WTC11 (cell line): Measurements from ENCODE around the gene OGFOD3. TPM values are rescaled to one million over a fixed set of nuclear protein-coding genes. Genes with fewer than 3 reads are reported as not detected.

Experiments
- ATAC-seq: fragments of 200-7000 bp; cut with Tn5 transposase; 2 replicates; pipeline ENCODE4 v1.10.0; 2021; ENCODE audit warnings: mild to moderate bottlenecking, moderate library complexity
- CTCF ChIA-PET: fragments of 300-600 bp; sonication (Branson Sonifier 250); formaldehyde crosslinking; loops from one replicate; lab custom pipeline; 2021; ENCODE audit warnings: antibody characterized with exemption; lab: Charles Lee
- POLR2A ChIA-PET: fragments of 350-600 bp; sonication (Branson Sonifier 250); formaldehyde crosslinking; loops from one replicate; lab custom pipeline; 2021; ENCODE audit warnings: antibody characterized with exemption; lab: Charles Lee
- DNase-seq: peaks from one replicate; pipeline ENCODE4 v3.0.0; 2021; ENCODE audit warnings: low spot score
- H3K27ac Mint-ChIP-seq: 2 replicates; pipeline ENCODE4 v1.8.0; 2021; ENCODE audit warnings: mixed read lengths
- H3K27me3 Mint-ChIP-seq: 2 replicates; pipeline ENCODE4 v1.8.0; 2021; ENCODE audit warnings: low read depth, mild to moderate bottlenecking, moderate library complexity, mixed read lengths
- H3K36me3 Mint-ChIP-seq: 2 replicates; pipeline ENCODE4 v1.8.0; 2021; ENCODE audit warnings: mixed read lengths
- H3K4me1 Mint-ChIP-seq: 2 replicates; pipeline ENCODE4 v1.8.0; 2022; ENCODE audit warnings: mixed read lengths
- H3K4me3 Mint-ChIP-seq: 2 replicates; pipeline ENCODE4 v1.8.0; 2021; ENCODE audit warnings: mild to moderate bottlenecking, moderate library complexity, mixed read lengths
- H3K9me3 Mint-ChIP-seq: 2 replicates; pipeline ENCODE4 v1.8.0; 2021; ENCODE audit warnings: mixed read lengths
- ETV6 ChIP-seq: sonication (generic); formaldehyde crosslinking; IDR thresholded peaks from 2 replicates; pipeline ENCODE4 v1.8.1; 2022; ENCODE audit warnings: mild to moderate bottlenecking, missing genetic modification reagents
- OVOL2 ChIP-seq: fragments of 250-450 bp; sonication (Bioruptor Pico); IDR thresholded peaks from 2 replicates; pipeline ENCODE4 v1.9.0; 2021; ENCODE audit warnings: mild to moderate bottlenecking, borderline replicate concordance
- SOX15 ChIP-seq: fragments of 250-450 bp; sonication (Bioruptor Pico); IDR thresholded peaks from 2 replicates; pipeline ENCODE4 v1.9.0; 2021; ENCODE audit warnings: mild to moderate bottlenecking
- SP1 ChIP-seq: sonication (generic); formaldehyde crosslinking; conservative IDR thresholded peaks from 2 replicates; pipeline ENCODE4 v1.8.1; 2022; ENCODE audit warnings: missing genetic modification reagents
- ZNF423 ChIP-seq: fragments of 250-450 bp; sonication (Bioruptor Pico); IDR thresholded peaks from 2 replicates; pipeline ENCODE4 v2.1.2; 2022; ENCODE audit warnings: mild to moderate bottlenecking, moderate library complexity
- ZNF671 ChIP-seq: fragments of 250-450 bp; sonication (Bioruptor Pico); IDR thresholded peaks from 2 replicates; pipeline ENCODE4 v1.8.0; 2021; ENCODE audit warnings: mild to moderate bottlenecking
- total RNA-seq: library from RNA; stranded (reverse); gene quantifications from 3 replicates; pipeline ENCODE4 v1.2.3, GENCODE V29; 2021
- TF ChIP-seq, protein P1 (sequence below): sonication (generic); formaldehyde crosslinking; IDR thresholded peaks from 2 replicates; pipeline ENCODE4 v1.8.1; 2023; ENCODE audit warnings: mild to moderate bottlenecking, moderate library complexity, missing genetic modification reagents
- TF ChIP-seq, protein P2 (sequence below): sonication (generic); formaldehyde crosslinking; IDR thresholded peaks from 2 replicates; pipeline ENCODE4 v1.8.0; 2023; ENCODE audit warnings: missing genetic modification reagents, mild to moderate bottlenecking, borderline replicate concordance
- TF ChIP-seq, protein P3 (sequence below): sonication (generic); formaldehyde crosslinking; conservative IDR thresholded peaks from 2 replicates; pipeline ENCODE4 v1.8.1; 2023; ENCODE audit warnings: mild to moderate bottlenecking, low read depth, missing genetic modification reagents, moderate library complexity
- TF ChIP-seq, protein P4 (sequence below): fragments of 250-450 bp; sonication (Bioruptor Pico); IDR thresholded peaks from 2 replicates; pipeline ENCODE4 v1.8.0; 2021; ENCODE audit warnings: mild to moderate bottlenecking
- TF ChIP-seq, protein P5 (sequence below): fragments of 250-450 bp; sonication (Bioruptor Pico); IDR thresholded peaks from 2 replicates; pipeline ENCODE4 v1.9.0; 2021; ENCODE audit warnings: mild to moderate bottlenecking, borderline replicate concordance
- TF ChIP-seq, protein P6 (sequence below): sonication (generic); formaldehyde crosslinking; IDR thresholded peaks from 2 replicates; pipeline ENCODE4 v1.8.0; 2023; ENCODE audit warnings: mild to moderate bottlenecking, missing genetic modification reagents
- TF ChIP-seq, protein P7 (sequence below): sonication (generic); formaldehyde crosslinking; IDR thresholded peaks from 2 replicates; pipeline ENCODE4 v1.8.1; 2022; ENCODE audit warnings: mild to moderate bottlenecking, missing genetic modification reagents, moderate library complexity, borderline replicate concordance

OGFOD3 gene
- total RNA-seq, 1 experiment from 2014 or later: 20.4 TPM

DNA sequence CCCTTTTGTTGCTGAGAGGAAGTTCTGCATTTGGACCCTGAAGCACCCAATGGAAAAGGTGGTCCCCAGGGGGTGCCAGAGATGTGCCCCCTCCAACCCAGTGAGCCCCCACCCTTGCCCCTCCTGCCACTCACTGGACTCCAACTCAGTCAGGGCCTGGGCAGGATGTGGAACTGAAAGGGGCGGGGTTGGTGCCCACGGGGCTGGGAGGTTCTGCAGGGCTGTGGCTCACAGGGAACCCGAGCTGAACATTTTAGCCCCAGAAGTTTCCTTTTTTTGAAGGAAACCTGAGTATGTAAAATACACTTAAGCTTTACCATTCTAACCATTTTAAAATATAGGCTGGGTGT lies 15.8 kb upstream of the OGFOD3 start (continued):
- TF ChIP-seq, protein P1, sequence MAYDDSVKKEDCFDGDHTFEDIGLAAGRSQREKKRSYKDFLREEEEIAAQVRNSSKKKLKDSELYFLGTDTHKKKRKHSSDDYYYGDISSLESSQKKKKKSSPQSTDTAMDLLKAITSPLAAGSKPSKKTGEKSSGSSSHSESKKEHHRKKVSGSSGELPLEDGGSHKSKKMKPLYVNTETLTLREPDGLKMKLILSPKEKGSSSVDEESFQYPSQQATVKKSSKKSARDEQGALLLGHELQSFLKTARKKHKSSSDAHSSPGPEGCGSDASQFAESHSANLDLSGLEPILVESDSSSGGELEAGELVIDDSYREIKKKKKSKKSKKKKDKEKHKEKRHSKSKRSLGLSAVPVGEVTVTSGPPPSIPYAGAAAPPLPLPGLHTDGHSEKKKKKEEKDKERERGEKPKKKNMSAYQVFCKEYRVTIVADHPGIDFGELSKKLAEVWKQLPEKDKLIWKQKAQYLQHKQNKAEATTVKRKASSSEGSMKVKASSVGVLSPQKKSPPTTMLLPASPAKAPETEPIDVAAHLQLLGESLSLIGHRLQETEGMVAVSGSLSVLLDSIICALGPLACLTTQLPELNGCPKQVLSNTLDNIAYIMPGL (CRISPR knock-in tag): no peak
- no peak for TF ChIP-seq ETV6

DNA sequence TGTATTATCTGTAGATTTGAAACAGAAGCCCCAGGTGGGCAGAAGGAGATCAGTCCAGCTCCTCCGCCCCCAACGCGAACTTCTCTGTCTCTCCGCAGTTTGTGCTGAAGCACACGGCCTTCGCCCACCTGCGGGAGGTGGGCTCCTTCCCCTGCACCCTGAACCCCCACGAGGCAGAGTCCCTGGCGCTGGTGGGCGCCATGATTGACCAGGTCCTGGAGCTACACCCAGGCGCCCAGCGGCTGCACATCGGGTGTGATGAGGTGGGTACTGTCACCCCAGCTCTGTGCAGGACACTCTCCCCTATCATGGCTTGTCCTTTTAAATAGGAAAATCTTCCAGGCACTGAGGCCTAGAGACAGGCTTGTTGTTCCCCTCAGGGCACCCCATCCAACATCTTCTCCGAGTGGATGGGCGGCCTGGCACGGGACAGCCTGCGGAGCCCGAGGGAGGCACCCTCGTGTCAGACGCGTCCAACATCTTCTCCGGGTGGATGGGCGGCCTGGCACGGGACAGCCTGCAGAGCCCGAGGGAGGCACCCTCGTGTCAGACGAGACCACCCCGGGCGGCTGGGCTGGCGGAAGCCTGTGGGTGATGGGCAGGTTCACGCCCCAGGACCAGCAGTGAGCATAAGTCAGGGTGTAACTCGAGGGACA lies 15.3 kb upstream of the OGFOD3 start:
- TF ChIP-seq SP1 (no peak), OVOL2 (CRISPR knock-in tag) (no peak)
- TF ChIP-seq, protein P2, sequence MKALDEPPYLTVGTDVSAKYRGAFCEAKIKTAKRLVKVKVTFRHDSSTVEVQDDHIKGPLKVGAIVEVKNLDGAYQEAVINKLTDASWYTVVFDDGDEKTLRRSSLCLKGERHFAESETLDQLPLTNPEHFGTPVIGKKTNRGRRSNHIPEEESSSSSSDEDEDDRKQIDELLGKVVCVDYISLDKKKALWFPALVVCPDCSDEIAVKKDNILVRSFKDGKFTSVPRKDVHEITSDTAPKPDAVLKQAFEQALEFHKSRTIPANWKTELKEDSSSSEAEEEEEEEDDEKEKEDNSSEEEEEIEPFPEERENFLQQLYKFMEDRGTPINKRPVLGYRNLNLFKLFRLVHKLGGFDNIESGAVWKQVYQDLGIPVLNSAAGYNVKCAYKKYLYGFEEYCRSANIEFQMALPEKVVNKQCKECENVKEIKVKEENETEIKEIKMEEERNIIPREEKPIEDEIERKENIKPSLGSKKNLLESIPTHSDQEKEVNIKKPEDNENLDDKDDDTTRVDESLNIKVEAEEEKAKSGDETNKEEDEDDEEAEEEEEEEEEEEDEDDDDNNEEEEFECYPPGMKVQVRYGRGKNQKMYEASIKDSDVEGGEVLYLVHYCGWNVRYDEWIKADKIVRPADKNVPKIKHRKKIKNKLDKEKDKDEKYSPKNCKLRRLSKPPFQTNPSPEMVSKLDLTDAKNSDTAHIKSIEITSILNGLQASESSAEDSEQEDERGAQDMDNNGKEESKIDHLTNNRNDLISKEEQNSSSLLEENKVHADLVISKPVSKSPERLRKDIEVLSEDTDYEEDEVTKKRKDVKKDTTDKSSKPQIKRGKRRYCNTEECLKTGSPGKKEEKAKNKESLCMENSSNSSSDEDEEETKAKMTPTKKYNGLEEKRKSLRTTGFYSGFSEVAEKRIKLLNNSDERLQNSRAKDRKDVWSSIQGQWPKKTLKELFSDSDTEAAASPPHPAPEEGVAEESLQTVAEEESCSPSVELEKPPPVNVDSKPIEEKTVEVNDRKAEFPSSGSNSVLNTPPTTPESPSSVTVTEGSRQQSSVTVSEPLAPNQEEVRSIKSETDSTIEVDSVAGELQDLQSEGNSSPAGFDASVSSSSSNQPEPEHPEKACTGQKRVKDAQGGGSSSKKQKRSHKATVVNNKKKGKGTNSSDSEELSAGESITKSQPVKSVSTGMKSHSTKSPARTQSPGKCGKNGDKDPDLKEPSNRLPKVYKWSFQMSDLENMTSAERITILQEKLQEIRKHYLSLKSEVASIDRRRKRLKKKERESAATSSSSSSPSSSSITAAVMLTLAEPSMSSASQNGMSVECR (CRISPR knock-in tag): no peak
- CTCF ChIA-PET: interaction anchor here (0.6 to 1.9 kb wide), 2 partner anchors 9 to 19 kb away, joined by 3 to 7 read pairs; no protein-coding TSS in a partner anchor
- H3K4me1 Mint-ChIP-seq: no peaks in the 10 kb centered on the region
- DNase-seq (no peak), ATAC-seq (no peak)
- POLR2A ChIA-PET: no interaction called here
- no peaks in the 10 kb centered on the region for H3K9me3 Mint-ChIP-seq
- no peak overlapping the region for H3K27ac Mint-ChIP-seq
- no peak overlapping the region for H3K4me3 Mint-ChIP-seq
- H3K36me3 Mint-ChIP-seq: no peaks in the 10 kb centered on the region
- no peaks in the 10 kb centered on the region for H3K27me3 Mint-ChIP-seq

DNA sequence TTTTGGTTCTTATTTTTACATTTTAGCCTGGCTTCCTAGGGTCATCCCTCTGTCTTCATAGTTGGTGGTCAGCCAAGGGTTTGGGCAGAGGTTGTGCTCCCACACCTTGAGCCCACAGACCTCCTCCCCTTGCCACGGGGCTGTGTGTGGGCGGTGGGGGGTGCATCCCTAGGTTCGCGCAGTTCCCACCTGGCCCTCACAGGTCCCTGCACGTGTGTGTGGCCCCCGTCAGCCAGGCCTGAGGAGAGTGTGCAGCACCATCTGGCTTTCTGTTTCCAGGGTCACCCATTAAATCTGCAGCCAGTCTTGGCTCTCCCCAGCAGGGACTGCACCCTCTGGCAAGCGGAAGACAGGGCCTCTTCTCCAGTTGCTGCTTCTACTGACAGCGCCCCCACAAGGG lies 13.6 kb upstream of the OGFOD3 start:
- Mint-ChIP-seq H3K27me3 (no peaks in the 10 kb centered on the region), H3K4me3 (no peak overlapping the region), H3K9me3 (no peaks in the 10 kb centered on the region), H3K27ac (no peak overlapping the region), H3K4me1 (no peaks in the 10 kb centered on the region), H3K36me3 (no peaks in the 10 kb centered on the region)
- ATAC-seq: no peak
- ChIA-PET CTCF (interaction anchor here (0.6 kb wide), 1 partner anchor 187 kb away, joined by 3 read pairs; no protein-coding TSS in a partner anchor), POLR2A (no interaction called here)
- no peak for DNase-seq
- TF ChIP-seq, protein P3, sequence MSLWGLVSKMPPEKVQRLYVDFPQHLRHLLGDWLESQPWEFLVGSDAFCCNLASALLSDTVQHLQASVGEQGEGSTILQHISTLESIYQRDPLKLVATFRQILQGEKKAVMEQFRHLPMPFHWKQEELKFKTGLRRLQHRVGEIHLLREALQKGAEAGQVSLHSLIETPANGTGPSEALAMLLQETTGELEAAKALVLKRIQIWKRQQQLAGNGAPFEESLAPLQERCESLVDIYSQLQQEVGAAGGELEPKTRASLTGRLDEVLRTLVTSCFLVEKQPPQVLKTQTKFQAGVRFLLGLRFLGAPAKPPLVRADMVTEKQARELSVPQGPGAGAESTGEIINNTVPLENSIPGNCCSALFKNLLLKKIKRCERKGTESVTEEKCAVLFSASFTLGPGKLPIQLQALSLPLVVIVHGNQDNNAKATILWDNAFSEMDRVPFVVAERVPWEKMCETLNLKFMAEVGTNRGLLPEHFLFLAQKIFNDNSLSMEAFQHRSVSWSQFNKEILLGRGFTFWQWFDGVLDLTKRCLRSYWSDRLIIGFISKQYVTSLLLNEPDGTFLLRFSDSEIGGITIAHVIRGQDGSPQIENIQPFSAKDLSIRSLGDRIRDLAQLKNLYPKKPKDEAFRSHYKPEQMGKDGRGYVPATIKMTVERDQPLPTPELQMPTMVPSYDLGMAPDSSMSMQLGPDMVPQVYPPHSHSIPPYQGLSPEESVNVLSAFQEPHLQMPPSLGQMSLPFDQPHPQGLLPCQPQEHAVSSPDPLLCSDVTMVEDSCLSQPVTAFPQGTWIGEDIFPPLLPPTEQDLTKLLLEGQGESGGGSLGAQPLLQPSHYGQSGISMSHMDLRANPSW: no peak
- TF ChIP-seq, protein P4, sequence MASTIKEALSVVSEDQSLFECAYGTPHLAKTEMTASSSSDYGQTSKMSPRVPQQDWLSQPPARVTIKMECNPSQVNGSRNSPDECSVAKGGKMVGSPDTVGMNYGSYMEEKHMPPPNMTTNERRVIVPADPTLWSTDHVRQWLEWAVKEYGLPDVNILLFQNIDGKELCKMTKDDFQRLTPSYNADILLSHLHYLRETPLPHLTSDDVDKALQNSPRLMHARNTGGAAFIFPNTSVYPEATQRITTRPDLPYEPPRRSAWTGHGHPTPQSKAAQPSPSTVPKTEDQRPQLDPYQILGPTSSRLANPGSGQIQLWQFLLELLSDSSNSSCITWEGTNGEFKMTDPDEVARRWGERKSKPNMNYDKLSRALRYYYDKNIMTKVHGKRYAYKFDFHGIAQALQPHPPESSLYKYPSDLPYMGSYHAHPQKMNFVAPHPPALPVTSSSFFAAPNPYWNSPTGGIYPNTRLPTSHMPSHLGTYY (CRISPR knock-in tag): no peak
- TF ChIP-seq SOX15 (no peak), ZNF671 (CRISPR knock-in tag) (no peak), ZNF423 (CRISPR knock-in tag) (no peak)
- TF ChIP-seq, protein P5, sequence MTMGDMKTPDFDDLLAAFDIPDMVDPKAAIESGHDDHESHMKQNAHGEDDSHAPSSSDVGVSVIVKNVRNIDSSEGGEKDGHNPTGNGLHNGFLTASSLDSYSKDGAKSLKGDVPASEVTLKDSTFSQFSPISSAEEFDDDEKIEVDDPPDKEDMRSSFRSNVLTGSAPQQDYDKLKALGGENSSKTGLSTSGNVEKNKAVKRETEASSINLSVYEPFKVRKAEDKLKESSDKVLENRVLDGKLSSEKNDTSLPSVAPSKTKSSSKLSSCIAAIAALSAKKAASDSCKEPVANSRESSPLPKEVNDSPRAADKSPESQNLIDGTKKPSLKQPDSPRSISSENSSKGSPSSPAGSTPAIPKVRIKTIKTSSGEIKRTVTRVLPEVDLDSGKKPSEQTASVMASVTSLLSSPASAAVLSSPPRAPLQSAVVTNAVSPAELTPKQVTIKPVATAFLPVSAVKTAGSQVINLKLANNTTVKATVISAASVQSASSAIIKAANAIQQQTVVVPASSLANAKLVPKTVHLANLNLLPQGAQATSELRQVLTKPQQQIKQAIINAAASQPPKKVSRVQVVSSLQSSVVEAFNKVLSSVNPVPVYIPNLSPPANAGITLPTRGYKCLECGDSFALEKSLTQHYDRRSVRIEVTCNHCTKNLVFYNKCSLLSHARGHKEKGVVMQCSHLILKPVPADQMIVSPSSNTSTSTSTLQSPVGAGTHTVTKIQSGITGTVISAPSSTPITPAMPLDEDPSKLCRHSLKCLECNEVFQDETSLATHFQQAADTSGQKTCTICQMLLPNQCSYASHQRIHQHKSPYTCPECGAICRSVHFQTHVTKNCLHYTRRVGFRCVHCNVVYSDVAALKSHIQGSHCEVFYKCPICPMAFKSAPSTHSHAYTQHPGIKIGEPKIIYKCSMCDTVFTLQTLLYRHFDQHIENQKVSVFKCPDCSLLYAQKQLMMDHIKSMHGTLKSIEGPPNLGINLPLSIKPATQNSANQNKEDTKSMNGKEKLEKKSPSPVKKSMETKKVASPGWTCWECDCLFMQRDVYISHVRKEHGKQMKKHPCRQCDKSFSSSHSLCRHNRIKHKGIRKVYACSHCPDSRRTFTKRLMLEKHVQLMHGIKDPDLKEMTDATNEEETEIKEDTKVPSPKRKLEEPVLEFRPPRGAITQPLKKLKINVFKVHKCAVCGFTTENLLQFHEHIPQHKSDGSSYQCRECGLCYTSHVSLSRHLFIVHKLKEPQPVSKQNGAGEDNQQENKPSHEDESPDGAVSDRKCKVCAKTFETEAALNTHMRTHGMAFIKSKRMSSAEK (CRISPR knock-in tag): no peak
- TF ChIP-seq, protein P6, sequence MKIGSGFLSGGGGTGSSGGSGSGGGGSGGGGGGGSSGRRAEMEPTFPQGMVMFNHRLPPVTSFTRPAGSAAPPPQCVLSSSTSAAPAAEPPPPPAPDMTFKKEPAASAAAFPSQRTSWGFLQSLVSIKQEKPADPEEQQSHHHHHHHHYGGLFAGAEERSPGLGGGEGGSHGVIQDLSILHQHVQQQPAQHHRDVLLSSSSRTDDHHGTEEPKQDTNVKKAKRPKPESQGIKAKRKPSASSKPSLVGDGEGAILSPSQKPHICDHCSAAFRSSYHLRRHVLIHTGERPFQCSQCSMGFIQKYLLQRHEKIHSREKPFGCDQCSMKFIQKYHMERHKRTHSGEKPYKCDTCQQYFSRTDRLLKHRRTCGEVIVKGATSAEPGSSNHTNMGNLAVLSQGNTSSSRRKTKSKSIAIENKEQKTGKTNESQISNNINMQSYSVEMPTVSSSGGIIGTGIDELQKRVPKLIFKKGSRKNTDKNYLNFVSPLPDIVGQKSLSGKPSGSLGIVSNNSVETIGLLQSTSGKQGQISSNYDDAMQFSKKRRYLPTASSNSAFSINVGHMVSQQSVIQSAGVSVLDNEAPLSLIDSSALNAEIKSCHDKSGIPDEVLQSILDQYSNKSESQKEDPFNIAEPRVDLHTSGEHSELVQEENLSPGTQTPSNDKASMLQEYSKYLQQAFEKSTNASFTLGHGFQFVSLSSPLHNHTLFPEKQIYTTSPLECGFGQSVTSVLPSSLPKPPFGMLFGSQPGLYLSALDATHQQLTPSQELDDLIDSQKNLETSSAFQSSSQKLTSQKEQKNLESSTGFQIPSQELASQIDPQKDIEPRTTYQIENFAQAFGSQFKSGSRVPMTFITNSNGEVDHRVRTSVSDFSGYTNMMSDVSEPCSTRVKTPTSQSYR (CRISPR knock-in tag): no peak
- TF ChIP-seq, protein P7, sequence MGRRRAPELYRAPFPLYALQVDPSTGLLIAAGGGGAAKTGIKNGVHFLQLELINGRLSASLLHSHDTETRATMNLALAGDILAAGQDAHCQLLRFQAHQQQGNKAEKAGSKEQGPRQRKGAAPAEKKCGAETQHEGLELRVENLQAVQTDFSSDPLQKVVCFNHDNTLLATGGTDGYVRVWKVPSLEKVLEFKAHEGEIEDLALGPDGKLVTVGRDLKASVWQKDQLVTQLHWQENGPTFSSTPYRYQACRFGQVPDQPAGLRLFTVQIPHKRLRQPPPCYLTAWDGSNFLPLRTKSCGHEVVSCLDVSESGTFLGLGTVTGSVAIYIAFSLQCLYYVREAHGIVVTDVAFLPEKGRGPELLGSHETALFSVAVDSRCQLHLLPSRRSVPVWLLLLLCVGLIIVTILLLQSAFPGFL (CRISPR knock-in tag): no peak
